ENCODE data around the gene SPTAN1.
A peak's percentile ranks its signal among the peaks of the same experiment; 100 is the strongest.

SPTAN1 gene

DNA sequence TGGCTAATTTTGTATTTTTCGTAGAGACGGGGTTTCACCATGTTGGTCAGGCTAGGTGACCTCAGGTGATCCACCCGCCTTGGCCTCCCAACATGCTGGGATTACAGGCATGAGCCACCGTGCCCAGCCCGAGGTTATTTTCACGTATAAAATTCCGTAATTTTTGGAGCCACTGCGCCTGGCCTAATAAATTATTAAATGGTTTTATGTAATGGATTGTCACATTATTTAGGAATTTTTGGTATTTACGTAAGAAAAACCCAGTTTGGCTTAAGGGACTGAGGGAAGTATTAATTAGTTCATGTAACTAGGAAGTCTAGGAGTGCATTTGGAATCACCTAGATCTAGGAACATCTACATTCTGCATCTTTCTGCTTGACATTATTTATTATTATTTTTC is 39.6 kb upstream of the SPTAN1 start (continued):
- TF ChIP-seq, protein P1, sequence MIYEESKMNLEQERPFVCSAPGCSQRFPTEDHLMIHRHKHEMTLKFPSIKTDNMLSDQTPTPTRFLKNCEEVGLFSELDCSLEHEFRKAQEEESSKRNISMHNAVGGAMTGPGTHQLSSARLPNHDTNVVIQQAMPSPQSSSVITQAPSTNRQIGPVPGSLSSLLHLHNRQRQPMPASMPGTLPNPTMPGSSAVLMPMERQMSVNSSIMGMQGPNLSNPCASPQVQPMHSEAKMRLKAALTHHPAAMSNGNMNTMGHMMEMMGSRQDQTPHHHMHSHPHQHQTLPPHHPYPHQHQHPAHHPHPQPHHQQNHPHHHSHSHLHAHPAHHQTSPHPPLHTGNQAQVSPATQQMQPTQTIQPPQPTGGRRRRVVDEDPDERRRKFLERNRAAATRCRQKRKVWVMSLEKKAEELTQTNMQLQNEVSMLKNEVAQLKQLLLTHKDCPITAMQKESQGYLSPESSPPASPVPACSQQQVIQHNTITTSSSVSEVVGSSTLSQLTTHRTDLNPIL (CRISPR knock-in tag; IDR thresholded peaks at IDR 0.05; ENCODE audit: low read depth) = no peak
- TF ChIP-seq ZNF70 (CRISPR knock-in tag; IDR thresholded peaks at IDR 0.05) = no peak
- TF ChIP-seq ARNTL (CRISPR knock-in tag; IDR thresholded peaks at IDR 0.05; ENCODE audit: borderline replicate concordance, low read depth) = no peak
- TF ChIP-seq, protein P2, sequence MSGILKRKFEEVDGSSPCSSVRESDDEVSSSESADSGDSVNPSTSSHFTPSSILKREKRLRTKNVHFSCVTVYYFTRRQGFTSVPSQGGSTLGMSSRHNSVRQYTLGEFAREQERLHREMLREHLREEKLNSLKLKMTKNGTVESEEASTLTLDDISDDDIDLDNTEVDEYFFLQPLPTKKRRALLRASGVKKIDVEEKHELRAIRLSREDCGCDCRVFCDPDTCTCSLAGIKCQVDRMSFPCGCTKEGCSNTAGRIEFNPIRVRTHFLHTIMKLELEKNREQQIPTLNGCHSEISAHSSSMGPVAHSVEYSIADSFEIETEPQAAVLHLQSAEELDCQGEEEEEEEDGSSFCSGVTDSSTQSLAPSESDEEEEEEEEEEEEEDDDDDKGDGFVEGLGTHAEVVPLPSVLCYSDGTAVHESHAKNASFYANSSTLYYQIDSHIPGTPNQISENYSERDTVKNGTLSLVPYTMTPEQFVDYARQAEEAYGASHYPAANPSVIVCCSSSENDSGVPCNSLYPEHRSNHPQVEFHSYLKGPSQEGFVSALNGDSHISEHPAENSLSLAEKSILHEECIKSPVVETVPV (CRISPR knock-in tag; IDR thresholded peaks at IDR 0.05) = no peak

DNA sequence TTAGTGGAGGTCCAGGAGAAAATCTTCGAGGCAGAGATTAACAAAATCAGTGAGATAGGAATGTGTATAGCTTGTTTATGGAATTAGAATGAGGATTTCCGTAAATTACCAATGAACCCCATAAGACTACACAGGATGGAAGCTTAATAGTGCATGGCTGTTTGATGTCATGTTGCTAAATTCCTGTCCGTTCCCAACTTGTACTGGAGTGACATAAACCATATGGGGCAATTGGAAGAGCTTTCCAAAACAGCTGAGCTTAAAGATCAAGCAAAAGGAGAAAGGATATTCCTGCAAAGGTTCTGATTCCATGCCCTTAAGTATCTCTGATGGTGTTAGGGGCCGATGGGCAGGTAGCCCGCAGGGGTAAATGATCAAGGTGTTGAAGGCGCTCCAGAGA is 30.4 kb upstream of the SPTAN1 start:
- TF ChIP-seq ZNF565 (CRISPR knock-in tag; conservative IDR thresholded peaks at IDR 0.05; ENCODE audit: low read depth) (no peak), ISL1 (CRISPR knock-in tag; IDR thresholded peaks at IDR 0.05) (no peak), ZNF8 (CRISPR knock-in tag; IDR thresholded peaks at IDR 0.05) (no peak), ZFP3 (CRISPR knock-in tag; IDR thresholded peaks at IDR 0.05) (no peak), ZC3H10 (CRISPR knock-in tag; IDR thresholded peaks at IDR 0.05) (no peak), OSR1 (CRISPR knock-in tag; IDR thresholded peaks at IDR 0.05) (no peak), TOX (CRISPR knock-in tag; IDR thresholded peaks at IDR 0.05; ENCODE audit: borderline replicate concordance) (no peak), SNAI2 (CRISPR knock-in tag; IDR thresholded peaks at IDR 0.05) (no peak), RARB (CRISPR knock-in tag; IDR thresholded peaks at IDR 0.05) (no peak), ZFP30 (CRISPR knock-in tag; IDR thresholded peaks at IDR 0.05) (no peak), BACH2 (CRISPR knock-in tag; IDR thresholded peaks at IDR 0.05; ENCODE audit: borderline replicate concordance) (no peak), ZNF70 (CRISPR knock-in tag; IDR thresholded peaks at IDR 0.05) (no peak), GLIS3 (CRISPR knock-in tag; IDR thresholded peaks at IDR 0.05) (no peak), ARNTL (CRISPR knock-in tag; IDR thresholded peaks at IDR 0.05; ENCODE audit: borderline replicate concordance, low read depth) (no peak), PPARA (CRISPR knock-in tag; IDR thresholded peaks at IDR 0.05; ENCODE audit: borderline replicate concordance) (no peak)
- TF ChIP-seq, protein P3, sequence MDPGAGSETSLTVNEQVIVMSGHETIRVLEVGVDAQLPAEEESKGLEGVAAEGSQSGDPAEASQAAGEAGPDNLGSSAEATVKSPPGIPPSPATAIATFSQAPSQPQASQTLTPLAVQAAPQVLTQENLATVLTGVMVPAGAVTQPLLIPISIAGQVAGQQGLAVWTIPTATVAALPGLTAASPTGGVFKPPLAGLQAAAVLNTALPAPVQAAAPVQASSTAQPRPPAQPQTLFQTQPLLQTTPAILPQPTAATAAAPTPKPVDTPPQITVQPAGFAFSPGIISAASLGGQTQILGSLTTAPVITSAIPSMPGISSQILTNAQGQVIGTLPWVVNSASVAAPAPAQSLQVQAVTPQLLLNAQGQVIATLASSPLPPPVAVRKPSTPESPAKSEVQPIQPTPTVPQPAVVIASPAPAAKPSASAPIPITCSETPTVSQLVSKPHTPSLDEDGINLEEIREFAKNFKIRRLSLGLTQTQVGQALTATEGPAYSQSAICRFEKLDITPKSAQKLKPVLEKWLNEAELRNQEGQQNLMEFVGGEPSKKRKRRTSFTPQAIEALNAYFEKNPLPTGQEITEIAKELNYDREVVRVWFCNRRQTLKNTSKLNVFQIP (CRISPR knock-in tag; IDR thresholded peaks at IDR 0.05; ENCODE audit: borderline replicate concordance, low read depth) = no peak
- TF ChIP-seq, protein P2 (CRISPR knock-in tag; IDR thresholded peaks at IDR 0.05) = no peak
- TF ChIP-seq, protein P4, sequence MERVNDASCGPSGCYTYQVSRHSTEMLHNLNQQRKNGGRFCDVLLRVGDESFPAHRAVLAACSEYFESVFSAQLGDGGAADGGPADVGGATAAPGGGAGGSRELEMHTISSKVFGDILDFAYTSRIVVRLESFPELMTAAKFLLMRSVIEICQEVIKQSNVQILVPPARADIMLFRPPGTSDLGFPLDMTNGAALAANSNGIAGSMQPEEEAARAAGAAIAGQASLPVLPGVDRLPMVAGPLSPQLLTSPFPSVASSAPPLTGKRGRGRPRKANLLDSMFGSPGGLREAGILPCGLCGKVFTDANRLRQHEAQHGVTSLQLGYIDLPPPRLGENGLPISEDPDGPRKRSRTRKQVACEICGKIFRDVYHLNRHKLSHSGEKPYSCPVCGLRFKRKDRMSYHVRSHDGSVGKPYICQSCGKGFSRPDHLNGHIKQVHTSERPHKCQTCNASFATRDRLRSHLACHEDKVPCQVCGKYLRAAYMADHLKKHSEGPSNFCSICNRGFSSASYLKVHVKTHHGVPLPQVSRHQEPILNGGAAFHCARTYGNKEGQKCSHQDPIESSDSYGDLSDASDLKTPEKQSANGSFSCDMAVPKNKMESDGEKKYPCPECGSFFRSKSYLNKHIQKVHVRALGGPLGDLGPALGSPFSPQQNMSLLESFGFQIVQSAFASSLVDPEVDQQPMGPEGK (CRISPR knock-in tag; IDR thresholded peaks at IDR 0.05; ENCODE audit: borderline replicate concordance) = no peak
- ATAC-seq = no peak

DNA sequence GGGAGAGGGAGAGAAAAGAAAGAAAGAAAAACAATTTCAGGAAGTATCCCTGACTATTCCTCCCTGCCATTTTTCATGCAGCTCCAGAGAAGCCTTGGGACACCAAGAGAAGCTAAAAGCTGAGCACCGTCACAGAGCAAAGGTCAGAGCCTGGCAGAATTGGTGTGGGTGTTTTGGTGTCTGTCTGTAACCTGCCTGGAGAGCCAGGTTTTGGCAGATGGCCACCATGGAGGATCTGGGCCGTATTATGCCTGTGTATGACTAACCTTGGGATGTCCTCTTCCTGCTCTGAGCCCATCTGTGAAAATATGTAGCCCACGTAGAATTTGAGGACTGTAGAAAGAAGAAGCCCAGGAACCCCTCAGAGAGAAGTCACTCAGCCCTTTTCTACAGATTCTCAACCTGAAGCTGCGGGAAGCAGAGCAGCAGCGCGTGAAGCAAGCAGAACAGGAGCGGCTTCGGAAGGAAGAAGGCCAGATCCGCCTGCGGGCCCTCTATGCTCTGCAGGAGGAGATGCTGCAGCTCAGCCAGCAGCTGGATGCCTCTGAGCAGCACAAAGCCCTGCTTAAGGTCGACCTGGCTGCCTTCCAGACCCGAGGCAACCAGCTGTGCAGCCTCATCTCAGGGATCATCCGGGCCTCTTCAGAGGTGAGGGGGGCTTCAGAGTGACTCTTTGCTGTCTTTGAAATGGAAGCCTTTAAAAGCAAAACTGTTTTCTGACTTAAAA is 29.0 kb upstream of the SPTAN1 start:
- TF ChIP-seq PPARA (CRISPR knock-in tag; IDR thresholded peaks at IDR 0.05; ENCODE audit: borderline replicate concordance) (no peak), ISL1 (CRISPR knock-in tag; IDR thresholded peaks at IDR 0.05) (no peak), ZFP30 (CRISPR knock-in tag; IDR thresholded peaks at IDR 0.05) (no peak), TCF4 (CRISPR knock-in tag; IDR thresholded peaks at IDR 0.05; ENCODE audit: borderline replicate concordance) (peak; percentile 30; the same call in 1 of the 2 replicates)
- TF ChIP-seq, protein P5, sequence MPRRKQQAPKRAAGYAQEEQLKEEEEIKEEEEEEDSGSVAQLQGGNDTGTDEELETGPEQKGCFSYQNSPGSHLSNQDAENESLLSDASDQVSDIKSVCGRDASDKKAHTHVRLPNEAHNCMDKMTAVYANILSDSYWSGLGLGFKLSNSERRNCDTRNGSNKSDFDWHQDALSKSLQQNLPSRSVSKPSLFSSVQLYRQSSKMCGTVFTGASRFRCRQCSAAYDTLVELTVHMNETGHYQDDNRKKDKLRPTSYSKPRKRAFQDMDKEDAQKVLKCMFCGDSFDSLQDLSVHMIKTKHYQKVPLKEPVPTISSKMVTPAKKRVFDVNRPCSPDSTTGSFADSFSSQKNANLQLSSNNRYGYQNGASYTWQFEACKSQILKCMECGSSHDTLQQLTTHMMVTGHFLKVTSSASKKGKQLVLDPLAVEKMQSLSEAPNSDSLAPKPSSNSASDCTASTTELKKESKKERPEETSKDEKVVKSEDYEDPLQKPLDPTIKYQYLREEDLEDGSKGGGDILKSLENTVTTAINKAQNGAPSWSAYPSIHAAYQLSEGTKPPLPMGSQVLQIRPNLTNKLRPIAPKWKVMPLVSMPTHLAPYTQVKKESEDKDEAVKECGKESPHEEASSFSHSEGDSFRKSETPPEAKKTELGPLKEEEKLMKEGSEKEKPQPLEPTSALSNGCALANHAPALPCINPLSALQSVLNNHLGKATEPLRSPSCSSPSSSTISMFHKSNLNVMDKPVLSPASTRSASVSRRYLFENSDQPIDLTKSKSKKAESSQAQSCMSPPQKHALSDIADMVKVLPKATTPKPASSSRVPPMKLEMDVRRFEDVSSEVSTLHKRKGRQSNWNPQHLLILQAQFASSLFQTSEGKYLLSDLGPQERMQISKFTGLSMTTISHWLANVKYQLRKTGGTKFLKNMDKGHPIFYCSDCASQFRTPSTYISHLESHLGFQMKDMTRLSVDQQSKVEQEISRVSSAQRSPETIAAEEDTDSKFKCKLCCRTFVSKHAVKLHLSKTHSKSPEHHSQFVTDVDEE (CRISPR knock-in tag; IDR thresholded peaks at IDR 0.05) = 0 out of 2 replicates have a peak, but pooled peaks have one; percentile 11
- peak; percentile 89 for ATAC-seq

All from SK-N-SH treated with all-trans-retinoic acid at 6 μM for 48 hours (cell line).